Mesenteric fat pad (tissue), 1 donor: ENCODE results near the gene SLC16A6. TPM values are rescaled to one million over a fixed set of nuclear protein-coding genes. Genes with fewer than 3 reads are reported as not detected.
A peak's percentile ranks its signal among the peaks of the same experiment; 100 is the strongest.
"Not testable (repeated sequence)": the region's sequence is repeated elsewhere in the genome, so short reads cannot be mapped to it uniquely, and the experiment has no call there.

ENCODE experiments used
- DNase-seq: peaks from one replicate; pipeline ENCODE4 v3.0.0-alpha.2; 2020; ENCODE audit warnings: low spot score
- total RNA-seq: library from RNA; stranded (reverse); fragmentation: NEBNext Ultra II Directional; extraction: Animal tissue kit (Norgen Biotek cat#: 25700); gene quantifications from one replicate; pipeline ENCODE4 v1.2.1, GENCODE V29; 2021
- donor health status: DM: yes; HTN: yes; CAD: no.

Gene SLC16A6
- total RNA-seq, 1 donor from 2014 or later = 8.4 TPM

DNA sequence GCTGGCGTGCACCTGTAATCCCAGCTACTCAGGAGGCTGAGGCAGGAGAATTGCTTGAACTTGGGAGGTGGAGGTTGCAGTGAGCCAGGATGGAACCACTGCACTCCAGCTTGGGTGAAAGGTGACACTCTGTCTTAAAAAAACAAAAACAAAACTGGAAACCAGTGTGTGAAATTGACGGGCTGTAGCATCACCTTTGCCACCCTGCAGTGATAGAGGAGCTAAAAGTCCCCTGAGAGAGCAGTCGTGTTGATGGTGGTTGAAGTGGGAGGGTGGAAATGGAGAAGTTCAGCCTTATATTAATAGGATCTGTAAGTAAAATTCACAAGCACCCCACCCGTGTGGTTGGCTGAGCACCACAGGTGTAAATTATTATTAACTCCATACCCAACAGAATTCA is 65.9 kb downstream of the SLC16A6 start:
- peak; percentile 8 for DNase-seq

- peak; percentile 2 for DNase-seq
These were observed 68.3 kb downstream of the SLC16A6 start for GRCh38 chr17:68222606-68223005.

DNA sequence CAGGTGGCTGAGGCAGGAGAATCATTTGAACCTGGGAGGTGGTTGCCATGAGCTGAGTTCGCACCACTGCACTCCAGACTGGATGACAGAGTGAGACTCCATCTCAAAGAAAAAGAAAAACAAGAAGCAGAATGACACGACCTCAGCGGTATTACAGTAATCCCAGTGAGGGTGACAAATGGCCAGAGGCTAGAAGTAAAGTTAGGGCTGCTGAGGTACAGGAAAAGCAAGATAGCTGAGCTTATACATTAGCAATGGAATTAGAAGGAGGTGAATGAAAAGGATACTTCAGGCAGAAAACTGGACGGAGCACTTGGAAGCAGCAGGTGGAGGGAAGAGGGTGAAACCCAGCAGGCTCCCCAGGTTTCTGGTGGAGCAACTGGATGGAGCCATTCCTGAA is 69.1 kb downstream of the SLC16A6 start:
- peak; percentile 16 for DNase-seq

- DNase-seq = peak; percentile 65
These were observed 70.1 kb downstream of the SLC16A6 start for GRCh38 chr17:68220786-68221185.

- DNase-seq = not testable (repeated sequence)
These were observed 70.7 kb downstream of the SLC16A6 start for GRCh38 chr17:68220186-68220585.

DNA sequence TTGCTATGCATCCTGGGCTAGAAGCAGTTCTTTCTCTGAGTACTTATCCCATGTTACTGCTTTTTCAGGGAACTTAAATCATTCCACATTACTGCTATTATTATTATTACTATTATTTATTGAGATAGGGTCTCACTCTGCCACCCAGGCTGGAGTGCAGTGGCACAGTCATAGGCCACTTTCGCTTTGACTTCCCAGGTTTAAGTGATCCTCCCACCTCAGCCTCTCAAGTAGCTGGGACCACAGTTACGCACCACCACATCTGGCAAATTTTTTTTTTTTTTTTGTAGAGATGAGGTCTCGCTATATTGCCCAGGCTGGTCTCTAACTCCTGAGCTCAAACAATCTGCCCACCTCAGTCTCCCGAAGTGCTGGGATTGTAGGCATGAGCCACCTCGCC is 71.5 kb downstream of the SLC16A6 start:
- peak; percentile 5 for DNase-seq

Other genes with a start within 250 kb of the SLC16A6 start
- 49.7 TPM for gene AMZ2, start 43.1 kb downstream of the SLC16A6 start, total RNA-seq
- 4.3 TPM for gene ARSG, start 368 bp upstream of the SLC16A6 start, total RNA-seq
- gene WIPI1, start 166.4 kb upstream of the SLC16A6 start, total RNA-seq = 124 TPM
- gene PRKAR1A, start 221.3 kb upstream of the SLC16A6 start, total RNA-seq = 470 TPM